CD4-positive, alpha-beta T cell (primary cell): ENCODE results near the gene SMIM41. TPM values are rescaled to one million over a fixed set of nuclear protein-coding genes. Genes with fewer than 3 reads are reported as not detected.

ENCODE experiments used
- ATAC-seq: fragments of 200-7000 bp; cut with Tn5 transposase; one replicate; pipeline ENCODE4 v1.10.0; 2022; ENCODE audit warnings: mild to moderate bottlenecking; ENCODE audit not compliant: poor library complexity
- CTCF ChIA-PET: fragments of 350-600 bp; sonication (Branson Sonifier 250); formaldehyde crosslinking; loops from one replicate; lab custom pipeline; 2021; ENCODE audit warnings: antibody characterized with exemption, inconsistent platforms; lab: Charles Lee
- POLR2A ChIA-PET: fragments of 350-600 bp; sonication (Branson Sonifier 250); formaldehyde crosslinking; loops from one replicate; lab custom pipeline; 2021; ENCODE audit warnings: antibody characterized with exemption, inconsistent platforms; lab: Charles Lee
- DNase-seq, 14 experiments: peaks; one replicate each; pipeline ENCODE4 v3.0.0-alpha.2; 2013 to 2020; ENCODE audit warnings: mixed read lengths in 2 of 14
- H3K27ac ChIP-seq, 2 donors: one replicate each; pipeline versions ENCODE4 v1.5.1 to v1.7.0; 2013; ENCODE audit warnings: low read length in 2 of 2, low read depth in 1 of 2, mild to moderate bottlenecking in 1 of 2
- H3K27me3 ChIP-seq, 2 experiments: 1 replicate in 1 of 2; 2 replicates in 1 of 2; pipeline versions ENCODE4 v1.6.1 to v1.7.0; 2013; ENCODE audit warnings: low read length in 2 of 2, control low read depth in 1 of 2, mild to moderate bottlenecking in 1 of 2, moderate library complexity in 1 of 2; ENCODE audit not compliant: insufficient read depth in 2 of 2, control insufficient read depth in 1 of 2
- H3K36me3 ChIP-seq: one replicate; pipeline ENCODE4 v1.6.1; 2013; ENCODE audit warnings: low read length, control low read depth; ENCODE audit not compliant: insufficient read depth
- H3K4me1 ChIP-seq: one replicate; pipeline ENCODE4 v1.6.1; 2013; ENCODE audit warnings: low read length, control low read depth; ENCODE audit not compliant: insufficient read depth
- H3K4me3 ChIP-seq: one replicate; pipeline ENCODE4 v1.5.1; 2013; ENCODE audit warnings: mild to moderate bottlenecking, low read length, moderate library complexity
- H3K9me3 ChIP-seq, 2 experiments: 1 replicate in 1 of 2; 2 replicates in 1 of 2; pipeline versions ENCODE4 v1.6.1 to v1.7.0; 2013; ENCODE audit warnings: low read length in 2 of 2, mild to moderate bottlenecking in 2 of 2, control low read depth in 1 of 2, moderate library complexity in 1 of 2; ENCODE audit not compliant: control insufficient read depth in 1 of 2, insufficient read depth in 1 of 2
- H3K27ac Mint-ChIP-seq: one replicate; pipeline ENCODE4 v1.8.0; 2020; ENCODE audit warnings: mixed read lengths
- H3K27me3 Mint-ChIP-seq: one replicate; pipeline ENCODE4 v1.8.0; 2021; ENCODE audit warnings: mixed read lengths
- H3K36me3 Mint-ChIP-seq: one replicate; pipeline ENCODE4 v1.8.0; 2021; ENCODE audit warnings: low read depth, mixed read lengths
- H3K4me1 Mint-ChIP-seq: one replicate; pipeline ENCODE4 v1.8.0; 2021; ENCODE audit warnings: low read depth, mixed read lengths
- H3K4me3 Mint-ChIP-seq: one replicate; pipeline ENCODE4 v1.8.0; 2020; ENCODE audit warnings: mild to moderate bottlenecking, mixed read lengths
- H3K9me3 Mint-ChIP-seq: one replicate; pipeline ENCODE4 v1.8.0; 2020; ENCODE audit warnings: mixed read lengths
- intact Hi-C, 2 experiments: fragments of 100-400 bp; cut with DNase I in 1 of 2; cut with micrococcal nuclease in 1 of 2; formaldehyde crosslinking; loops; one replicate each; pipeline versions ENCODE4 v1.15.1 to v1.9.0; 2023 to 2025; cut with DNase I, micrococcal nuclease
- total RNA-seq, 174 experiments: library from RNA in 2 of 174; stranded (reverse) in 2 of 174; gene quantifications; one replicate each; pipeline ENCODE4 v1.2.3 and lab custom pipeline; 2021 to 2026
- TF ChIP-seq, protein P1 (sequence below): fragments of 200-600 bp; IDR thresholded peaks from one replicate; pipeline ENCODE4 v1.8.0; 2022; ENCODE audit warnings: antibody characterized with exemption, mild to moderate bottlenecking

The SMIM41 gene
- total RNA-seq, 2 experiments from 2014 or later = not detected

DNA sequence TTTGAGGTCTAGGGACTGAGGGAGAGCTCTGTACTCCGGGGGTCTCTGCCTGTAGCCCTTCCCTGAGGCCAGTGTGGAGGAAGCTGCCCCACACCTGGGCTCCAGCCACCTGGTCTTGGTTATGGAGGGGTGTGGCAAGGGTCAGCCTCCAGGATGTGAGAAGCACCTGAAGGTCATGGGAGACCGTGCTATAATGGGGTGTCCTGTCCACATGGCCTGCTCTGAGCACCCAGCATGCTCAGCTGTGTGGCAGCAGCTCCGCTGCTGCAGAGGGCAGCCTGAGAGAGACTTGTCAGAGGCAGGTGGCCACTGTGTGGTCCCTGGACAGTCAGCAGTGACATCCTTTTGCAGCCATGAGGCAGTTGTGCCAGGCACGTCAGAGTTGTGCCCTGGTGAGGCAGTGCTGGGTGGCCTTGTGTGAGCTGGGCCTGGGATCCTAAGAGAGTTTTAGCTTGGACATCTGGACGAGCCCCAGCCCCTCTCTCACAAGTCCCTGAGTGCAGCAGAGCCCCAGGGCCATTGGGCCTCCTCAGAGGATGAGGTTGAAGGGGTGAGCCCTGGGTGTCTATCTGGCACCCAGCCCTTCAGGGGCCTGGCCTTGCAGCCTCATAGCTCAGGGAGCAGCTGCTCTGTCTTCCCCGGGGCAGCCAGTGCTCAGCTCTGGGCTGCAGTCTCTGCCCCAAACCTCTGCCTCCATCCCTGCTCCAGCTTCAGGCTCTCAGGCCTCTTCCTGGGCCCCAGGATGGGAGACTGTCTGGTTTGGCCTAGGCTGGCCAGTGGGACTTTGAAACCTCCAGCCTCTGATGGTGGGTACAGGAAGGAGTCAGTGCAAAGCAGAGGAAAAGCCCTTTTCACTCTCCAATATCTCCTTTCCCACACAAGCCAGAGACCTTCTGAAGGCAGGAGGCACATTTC, 17.1 kb upstream of the SMIM41 start:
- H3K4me3 Mint-ChIP-seq = no peak overlapping the region
- ChIA-PET CTCF (interaction anchor here (2.5 kb wide), 1 partner anchor 37 kb away, joined by 11 read pairs; no protein-coding TSS in a partner anchor), POLR2A (interaction anchor here (2.2 kb wide), 1 partner anchor 11 kb away, joined by 6 read pairs; the partner anchor contains the start of gene NR4A1)
- no peaks in the 10 kb centered on the region for H3K9me3 Mint-ChIP-seq
- Histone ChIP-seq H3K27ac (no peak overlapping the region), H3K9me3 (no peaks in the 10 kb centered on the region), H3K4me3 (no peak overlapping the region), H3K27me3 (no peaks in the 10 kb centered on the region), H3K36me3 (peaks cover 10% of the 10 kb centered on the region), H3K4me1 (no peaks in the 10 kb centered on the region)
- no peaks in the 10 kb centered on the region for H3K36me3 Mint-ChIP-seq
- no peaks in the 10 kb centered on the region for H3K4me1 Mint-ChIP-seq
- no peak for DNase-seq
- no peak overlapping the region for H3K27ac Mint-ChIP-seq
- intact Hi-C loops = no loop called here
- TF ChIP-seq, protein P1, sequence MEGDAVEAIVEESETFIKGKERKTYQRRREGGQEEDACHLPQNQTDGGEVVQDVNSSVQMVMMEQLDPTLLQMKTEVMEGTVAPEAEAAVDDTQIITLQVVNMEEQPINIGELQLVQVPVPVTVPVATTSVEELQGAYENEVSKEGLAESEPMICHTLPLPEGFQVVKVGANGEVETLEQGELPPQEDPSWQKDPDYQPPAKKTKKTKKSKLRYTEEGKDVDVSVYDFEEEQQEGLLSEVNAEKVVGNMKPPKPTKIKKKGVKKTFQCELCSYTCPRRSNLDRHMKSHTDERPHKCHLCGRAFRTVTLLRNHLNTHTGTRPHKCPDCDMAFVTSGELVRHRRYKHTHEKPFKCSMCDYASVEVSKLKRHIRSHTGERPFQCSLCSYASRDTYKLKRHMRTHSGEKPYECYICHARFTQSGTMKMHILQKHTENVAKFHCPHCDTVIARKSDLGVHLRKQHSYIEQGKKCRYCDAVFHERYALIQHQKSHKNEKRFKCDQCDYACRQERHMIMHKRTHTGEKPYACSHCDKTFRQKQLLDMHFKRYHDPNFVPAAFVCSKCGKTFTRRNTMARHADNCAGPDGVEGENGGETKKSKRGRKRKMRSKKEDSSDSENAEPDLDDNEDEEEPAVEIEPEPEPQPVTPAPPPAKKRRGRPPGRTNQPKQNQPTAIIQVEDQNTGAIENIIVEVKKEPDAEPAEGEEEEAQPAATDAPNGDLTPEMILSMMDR = no peak
- no peaks in the 10 kb centered on the region for H3K27me3 Mint-ChIP-seq
- no peak for ATAC-seq

DNA sequence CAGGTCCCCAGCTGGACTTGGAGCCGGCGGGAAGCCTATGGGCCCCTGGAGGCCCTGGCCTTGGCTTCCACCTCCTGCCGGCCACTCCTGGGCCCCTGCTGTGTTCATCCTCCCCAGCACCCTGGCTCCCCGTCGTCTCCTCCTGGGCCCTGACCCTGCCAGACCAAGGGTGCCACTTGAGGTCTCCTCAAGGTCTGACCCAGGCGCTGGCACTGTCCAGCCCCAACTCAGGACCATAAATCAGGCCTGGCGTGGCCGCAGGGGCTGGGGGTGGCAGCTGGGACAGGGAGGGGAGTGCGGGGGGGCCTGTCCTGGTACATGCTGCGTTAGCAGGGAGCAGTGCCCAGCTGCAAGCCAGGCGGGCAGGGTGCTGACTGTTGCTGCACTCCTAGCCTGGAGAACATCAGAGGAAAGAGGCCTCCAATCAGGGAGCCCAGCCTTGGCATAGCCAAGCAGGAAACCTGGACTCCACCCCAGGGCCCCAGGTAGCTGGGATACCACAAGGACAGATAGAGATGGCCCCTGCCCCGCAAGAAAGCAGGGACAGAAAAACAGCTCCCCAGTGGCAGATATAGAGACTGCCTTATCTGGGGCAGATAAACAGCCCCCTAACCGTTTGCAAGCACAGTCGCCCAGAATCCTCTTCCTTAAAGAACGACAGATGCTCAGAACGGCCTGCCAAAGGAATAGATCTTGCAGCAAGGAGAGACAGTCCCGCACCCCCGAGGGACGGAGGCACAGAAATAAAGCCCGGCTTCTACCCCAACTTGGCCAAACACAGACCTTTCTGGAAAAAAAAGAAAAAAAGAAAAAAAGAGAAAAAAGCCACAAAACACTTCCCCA, 16.2 kb upstream of the SMIM41 start:
- H3K4me1 ChIP-seq = no peaks in the 10 kb centered on the region
- CTCF ChIA-PET = interaction anchor here (2.5 kb wide), 1 partner anchor 38 kb away, joined by 11 read pairs; no protein-coding TSS in a partner anchor
- intact Hi-C loops = no loop called here
- TF ChIP-seq, protein P1 = no peak
- H3K4me3 Mint-ChIP-seq = no peak overlapping the region
- DNase-seq = no peak
- no peaks in the 10 kb centered on the region for H3K27me3 Mint-ChIP-seq
- H3K27ac Mint-ChIP-seq = no peak overlapping the region
- no peaks in the 10 kb centered on the region for H3K36me3 Mint-ChIP-seq
- no peaks in the 10 kb centered on the region for H3K9me3 ChIP-seq
- no peak overlapping the region for H3K4me3 ChIP-seq
- no peak for ATAC-seq
- H3K9me3 Mint-ChIP-seq = no peaks in the 10 kb centered on the region
- H3K27ac ChIP-seq = no peak overlapping the region
- H3K27me3 ChIP-seq = no peaks in the 10 kb centered on the region
- no peaks in the 10 kb centered on the region for H3K4me1 Mint-ChIP-seq
- POLR2A ChIA-PET = interaction anchor here (2.2 kb wide), 1 partner anchor 12 kb away, joined by 6 read pairs; the partner anchor contains the start of gene NR4A1
- H3K36me3 ChIP-seq = peaks cover 7% of the 10 kb centered on the region

DNA sequence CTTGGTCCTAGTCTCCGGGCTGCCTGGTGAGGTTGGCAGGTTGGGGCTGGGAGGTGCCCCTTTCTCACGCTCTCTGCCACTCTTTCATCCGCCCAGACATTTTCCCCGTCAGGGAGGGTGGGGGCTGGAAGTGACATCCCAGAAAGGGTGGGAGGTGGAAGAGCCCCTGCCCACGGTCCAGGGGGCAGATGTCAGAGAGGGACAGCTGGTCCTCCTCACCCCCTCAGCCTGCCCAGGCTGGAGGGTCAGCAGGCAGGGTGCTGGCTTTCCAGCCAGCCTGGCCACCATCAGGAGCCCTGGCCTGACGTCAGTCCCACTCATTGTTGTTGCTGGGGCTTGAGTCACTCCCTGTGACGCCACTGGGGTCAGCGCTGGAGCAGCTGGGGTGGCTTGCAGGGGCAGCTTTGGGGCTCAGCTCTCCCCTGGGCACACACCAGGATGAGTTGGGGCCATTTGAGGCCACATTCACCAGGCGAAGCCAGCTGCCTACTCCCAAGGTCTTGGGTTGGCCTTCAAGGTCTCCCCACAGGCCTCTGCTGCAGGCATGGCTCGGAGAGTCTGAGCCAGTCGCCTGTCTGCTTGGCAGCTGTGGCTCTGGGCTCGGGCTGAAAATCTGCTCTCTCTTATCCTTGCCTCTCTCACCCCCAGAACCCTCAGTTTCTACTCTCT, 15.4 kb upstream of the SMIM41 start:
- TF ChIP-seq, protein P1 = no peak
- CTCF ChIA-PET = interaction anchor here (0.6 kb wide), 1 partner anchor 27 kb away, joined by 3 read pairs; no protein-coding TSS in a partner anchor

More for the DNA sequence above, 15.4 kb upstream of the SMIM41 start:
- intact Hi-C loops = no loop called here
- Mint-ChIP-seq H3K4me3 (no peak overlapping the region), H3K27me3 (no peaks in the 10 kb centered on the region), H3K9me3 (no peaks in the 10 kb centered on the region), H3K36me3 (peaks cover 3% of the 10 kb centered on the region), H3K27ac (no peak overlapping the region), H3K4me1 (peaks cover 4% of the 10 kb centered on the region)
- Histone ChIP-seq H3K27ac (no peak overlapping the region), H3K36me3 (no peaks in the 10 kb centered on the region), H3K4me1 (peaks cover 4% of the 10 kb centered on the region), H3K27me3 (no peaks in the 10 kb centered on the region), H3K4me3 (no peak overlapping the region), H3K9me3 (no peaks in the 10 kb centered on the region)
- ATAC-seq (no peak), DNase-seq (no peak)
- POLR2A ChIA-PET = no interaction called here
